Panc1 (cell line): Measurements from ENCODE around the gene PXK. TPM values are rescaled to one million over a fixed set of nuclear protein-coding genes. Genes with fewer than 3 reads are reported as not detected.

Experiments
- ATAC-seq: fragments of 200-7000 bp; cut with Tn5 transposase; 2 replicates; pipeline ENCODE4 v1.9.1; 2020; ENCODE audit warnings: mild to moderate bottlenecking, moderate library complexity
- BruUV-seq: library from RNA; stranded (reverse); fragments of 400-500 nt; replicated peaks from 2 replicates; lab custom pipeline; 2021; lab: Mats Ljungman, UMichigan
- CTCF ChIA-PET: fragments of 300-600 bp; sonication (Branson Sonifier 250); formaldehyde crosslinking; loops from one replicate; lab custom pipeline; 2022; ENCODE audit warnings: antibody characterized with exemption; lab: Charles Lee
- POLR2A ChIA-PET: fragments of 300-600 bp; sonication (Branson Sonifier 250); formaldehyde crosslinking; loops from one replicate; lab custom pipeline; 2022; ENCODE audit warnings: antibody characterized with exemption; lab: Charles Lee
- DNase-seq: peaks from one replicate; pipeline ENCODE4 v3.0.0-alpha.2; 2010; ENCODE audit warnings: low read depth, low spot score
- H3K27ac ChIP-seq: 2 replicates; pipeline ENCODE4 v1.5.1; 2011; ENCODE audit warnings: mild to moderate bottlenecking, low read length, inconsistent platforms
- H3K27me3 ChIP-seq: fragments of 200-500 bp; sonication (Bioruptor generic); 2 replicates; pipeline ENCODE4 v1.6.0; 2014; ENCODE audit warnings: low read length, inconsistent platforms; ENCODE audit not compliant: control insufficient read depth, insufficient read depth
- H3K36me3 ChIP-seq: fragments of 200-500 bp; sonication (Bioruptor generic); 2 replicates; pipeline ENCODE4 v1.5.1; 2014; ENCODE audit warnings: inconsistent platforms, mild to moderate bottlenecking, low read length, moderate library complexity; ENCODE audit not compliant: control insufficient read depth, insufficient read depth
- H3K4me1 ChIP-seq: 2 replicates; pipeline ENCODE4 v1.5.1; 2011; ENCODE audit warnings: inconsistent platforms, mild to moderate bottlenecking, low read length, moderate library complexity; ENCODE audit not compliant: control insufficient read depth, insufficient read depth
- H3K4me3 ChIP-seq, 2 experiments: 2 replicates each; pipeline ENCODE4 v1.5.1; 2011 to 2012; ENCODE audit warnings: low read depth in 2 of 2, low read length in 2 of 2, mild to moderate bottlenecking in 2 of 2, inconsistent platforms in 1 of 2, moderate library complexity in 1 of 2
- H3K9me3 ChIP-seq: fragments of 200-500 bp; sonication (Bioruptor generic); 2 replicates; pipeline ENCODE4 v1.5.1; 2014; ENCODE audit warnings: low read depth, mild to moderate bottlenecking, inconsistent platforms, low read length, moderate library complexity; ENCODE audit not compliant: control insufficient read depth, insufficient read depth
- CTCF ChIP-seq: fragments of 450-650 bp; IDR thresholded peaks from 2 replicates; pipeline ENCODE4 v1.5.1; 2017; ENCODE audit warnings: mild to moderate bottlenecking
- POLR2AphosphoS5 ChIP-seq: IDR thresholded peaks from 2 replicates; pipeline ENCODE4 v1.6.1; 2012; ENCODE audit warnings: mild to moderate bottlenecking, low read depth, low read length, moderate library complexity
- REST ChIP-seq, 2 experiments: IDR thresholded peaks; 2 replicates each; pipeline ENCODE4 v1.6.1; 2011 to 2012; ENCODE audit warnings: low read depth in 2 of 2, control low read depth in 1 of 2, low read length in 1 of 2, mild to moderate bottlenecking in 1 of 2, moderate library complexity in 1 of 2; ENCODE audit not compliant: insufficient read depth in 1 of 2
- SIN3A ChIP-seq: IDR thresholded peaks from 2 replicates; pipeline ENCODE4 v1.6.1; 2012; ENCODE audit warnings: low read depth, mild to moderate bottlenecking, low read length, moderate library complexity, borderline replicate concordance; ENCODE audit not compliant: insufficient read depth
- TCF7L2 ChIP-seq: IDR thresholded peaks from 2 replicates; pipeline ENCODE4 v1.6.1; 2011; ENCODE audit warnings: mild to moderate bottlenecking, low read depth, low read length, inconsistent platforms
- in situ Hi-C: cut with HindIII; loops from 2 replicates; pipeline ENCODE4 v1.10.0; 2016; ENCODE audit warnings: low sequenced_read_pairs, low pct_unique_long_range_greater_than_20kb
- intact Hi-C: fragments of 100-400 bp; cut with micrococcal nuclease; formaldehyde crosslinking; loops from one replicate; pipeline ENCODE4 v1.10.0; 2022; ENCODE audit not compliant: unreplicated experiment
- total RNA-seq: library from RNA; stranded (reverse); gene quantifications from one replicate; pipeline ENCODE4 v1.2.1, GENCODE V29; 2021; ENCODE audit not compliant: unreplicated experiment

Gene PXK
- total RNA-seq, 1 experiment from 2014 or later: 14.2 TPM

- H3K9me3 ChIP-seq: no peaks in the 10 kb centered on the region
- no peak overlapping the region for H3K4me3 ChIP-seq
- DNase-seq (no peak), ATAC-seq (no peak)
- CTCF ChIA-PET: no interaction called here
- TF ChIP-seq TCF7L2 (no peak), CTCF (no peak)
- H3K27ac ChIP-seq: no peak overlapping the region
- POLR2A ChIA-PET: no interaction called here
- H3K4me1 ChIP-seq: no peaks in the 10 kb centered on the region; the same call in 1 of the 2 replicates
- BruUV-seq: no TSS peak
- no peaks in the 10 kb centered on the region for H3K27me3 ChIP-seq
- intact Hi-C loops (no loop called here), in situ Hi-C loops (no loop called here)
- no peaks in the 10 kb centered on the region for H3K36me3 ChIP-seq
These were observed 8.0 kb upstream of the PXK start for GRCh38 chr3:58324391-58325390.

- intact Hi-C loops (no loop called here), in situ Hi-C loops (no loop called here)
- Histone ChIP-seq H3K4me3 (no peak overlapping the region), H3K9me3 (no peaks in the 10 kb centered on the region), H3K27ac (no peak overlapping the region), H3K4me1 (no peaks in the 10 kb centered on the region; the same call in 1 of the 2 replicates), H3K27me3 (no peaks in the 10 kb centered on the region), H3K36me3 (no peaks in the 10 kb centered on the region)
- DNase-seq (no peak), ATAC-seq (no peak)
- CTCF ChIA-PET: no interaction called here
- no peak for TF ChIP-seq CTCF
- TF ChIP-seq POLR2AphosphoS5: no peak
- POLR2A ChIA-PET: no interaction called here
- BruUV-seq: no TSS peak
These were observed 7.1 kb upstream of the PXK start for GRCh38 chr3:58325525-58325992.

- no peaks in the 10 kb centered on the region; the same call in 1 of the 2 replicates for H3K4me1 ChIP-seq
- H3K27me3 ChIP-seq: no peaks in the 10 kb centered on the region
- H3K4me3 ChIP-seq: no peak overlapping the region
- intact Hi-C loops: no loop called here
- in situ Hi-C loops: no loop called here
- ATAC-seq (no peak), DNase-seq (no peak)
- POLR2A ChIA-PET: no interaction called here
- no peak for TF ChIP-seq REST (IDR thresholded peaks at IDR 0.05; ENCODE audit: insufficient read depth in 1 of 2, low read depth in 2 of 2, low read length in 1 of 2)
- TF ChIP-seq POLR2AphosphoS5: no peak
- TF ChIP-seq CTCF: no peak
- no peak for TF ChIP-seq SIN3A
- TF ChIP-seq TCF7L2: no peak
- no peaks in the 10 kb centered on the region for H3K36me3 ChIP-seq
- H3K27ac ChIP-seq: no peak overlapping the region
- CTCF ChIA-PET: no interaction called here
- no TSS peak for BruUV-seq
- H3K9me3 ChIP-seq: no peaks in the 10 kb centered on the region
These were observed 6.3 kb upstream of the PXK start for GRCh38 chr3:58326267-58326900.
